Tibial artery (tissue), 4 donors: ENCODE data around the gene HPRT1.
A peak's percentile ranks its signal among the peaks of the same experiment; 100 is the strongest.

Experiments
- DNase-seq, 2 donors: peaks; one replicate each; pipeline ENCODE4 v3.0.0-alpha.2; 2019
- H3K27ac ChIP-seq, 2 donors: fragments of 200-600 bp; sonication (generic) in 1 of 2; 1 replicate in 1 of 2; 2 replicates in 1 of 2; pipeline ENCODE4 v1.5.1; 2018 to 2019; ENCODE audit warnings: mild to moderate bottlenecking in 1 of 2
- H3K27me3 ChIP-seq, 2 donors: fragments of 200-600 bp; sonication (generic) in 1 of 2; one replicate each; pipeline versions ENCODE4 v1.5.1 to v1.6.0; 2016 to 2019
- H3K36me3 ChIP-seq, 3 donors: fragments of 200-600 bp; sonication (generic) in 2 of 3; one replicate each; pipeline ENCODE4 v1.5.1; 2016 to 2019; ENCODE audit warnings: mild to moderate bottlenecking in 2 of 3
- H3K4me1 ChIP-seq, 4 donors: fragments of 200-600 bp; sonication (generic) in 2 of 4; 1 replicate in 3 of 4; 2 replicates in 1 of 4; pipeline ENCODE4 v1.5.1; 2016 to 2019
- H3K4me3 ChIP-seq, 2 donors: fragments of 200-600 bp; sonication (generic) in 1 of 2; 1 replicate in 1 of 2; 2 replicates in 1 of 2; pipeline ENCODE4 v1.5.1; 2018 to 2019; ENCODE audit warnings: mild to moderate bottlenecking in 2 of 2
- H3K9me3 ChIP-seq, 3 donors: fragments of 200-600 bp; sonication (generic) in 1 of 3; one replicate each; pipeline ENCODE4 v1.5.1; 2016 to 2019
- CTCF ChIP-seq, 2 experiments: fragments of 200-600 bp in 1 of 2; fragments of 450-650 bp in 1 of 2; IDR thresholded peaks; one replicate each; pipeline ENCODE4 v1.5.1; 2017 to 2019; ENCODE audit warnings: antibody characterized with exemption in 2 of 2, mild to moderate bottlenecking in 1 of 2, moderate library complexity in 1 of 2
- intact Hi-C: fragments of 100-400 bp; cut with DNase I; formaldehyde crosslinking; loops from one replicate; pipeline ENCODE4 v1.15.0; 2023; ENCODE audit warnings: low total_unique reads

HPRT1 gene, protein sequence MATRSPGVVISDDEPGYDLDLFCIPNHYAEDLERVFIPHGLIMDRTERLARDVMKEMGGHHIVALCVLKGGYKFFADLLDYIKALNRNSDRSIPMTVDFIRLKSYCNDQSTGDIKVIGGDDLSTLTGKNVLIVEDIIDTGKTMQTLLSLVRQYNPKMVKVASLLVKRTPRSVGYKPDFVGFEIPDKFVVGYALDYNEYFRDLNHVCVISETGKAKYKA

GRCh38 chrX:134460005-134460861 lies at the start of gene HPRT1:
HPRT1 (plus strand) TSS chrX:134460165; CDS start chrX:134460312, 147 bp downstream.
- peak; percentile 76 to 89 for DNase-seq
- intact Hi-C loops, result no loop called here
- Histone ChIP-seq H3K4me3 (peak within 1 kb of the TSS; percentile 80 to 82), H3K27ac (peak within 1 kb of the TSS; percentile 74 to 81), H3K36me3 (no peaks in the 10 kb centered on the region), H3K4me1 (peaks cover 0 to 6% (median 0%) of the 10 kb centered on the region in 4 donors), H3K27me3 (no peaks in the 10 kb centered on the region), H3K9me3 (no peaks in the 10 kb centered on the region)
- TF ChIP-seq CTCF (IDR thresholded peaks at IDR 0.05), result no peak

DNA sequence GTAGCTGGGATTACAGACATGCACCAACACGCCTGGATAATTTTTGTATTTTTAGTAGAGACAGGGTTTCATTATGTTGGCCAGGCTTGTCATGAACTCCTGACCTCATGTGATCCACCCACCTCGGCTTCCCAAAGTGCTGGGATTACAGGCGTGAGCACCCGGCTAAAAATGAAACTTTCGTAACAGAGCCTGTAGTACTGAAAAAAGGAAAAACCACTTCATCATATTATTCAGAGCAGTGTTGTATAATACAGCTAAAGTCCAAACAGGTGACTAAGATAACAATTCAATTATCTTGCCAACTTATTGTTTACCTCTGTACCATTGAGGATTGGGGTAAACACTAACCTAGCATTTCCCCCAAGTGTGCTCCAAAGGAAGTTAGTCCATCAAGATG lies 43.9 kb upstream of the HPRT1 start:
- H3K36me3 ChIP-seq, result peaks cover 4 to 25% (median 12%) of the 10 kb centered on the region in 3 donors
- DNase-seq, result no peak
- intact Hi-C loops, result no loop called here
- H3K4me1 ChIP-seq, result no peaks in the 10 kb centered on the region
- no peaks in the 10 kb centered on the region for H3K27me3 ChIP-seq
- no peak overlapping the region for H3K27ac ChIP-seq
- no peak overlapping the region for H3K4me3 ChIP-seq
- H3K9me3 ChIP-seq, result no peaks in the 10 kb centered on the region
- no peak for TF ChIP-seq CTCF (IDR thresholded peaks at IDR 0.05)

DNA sequence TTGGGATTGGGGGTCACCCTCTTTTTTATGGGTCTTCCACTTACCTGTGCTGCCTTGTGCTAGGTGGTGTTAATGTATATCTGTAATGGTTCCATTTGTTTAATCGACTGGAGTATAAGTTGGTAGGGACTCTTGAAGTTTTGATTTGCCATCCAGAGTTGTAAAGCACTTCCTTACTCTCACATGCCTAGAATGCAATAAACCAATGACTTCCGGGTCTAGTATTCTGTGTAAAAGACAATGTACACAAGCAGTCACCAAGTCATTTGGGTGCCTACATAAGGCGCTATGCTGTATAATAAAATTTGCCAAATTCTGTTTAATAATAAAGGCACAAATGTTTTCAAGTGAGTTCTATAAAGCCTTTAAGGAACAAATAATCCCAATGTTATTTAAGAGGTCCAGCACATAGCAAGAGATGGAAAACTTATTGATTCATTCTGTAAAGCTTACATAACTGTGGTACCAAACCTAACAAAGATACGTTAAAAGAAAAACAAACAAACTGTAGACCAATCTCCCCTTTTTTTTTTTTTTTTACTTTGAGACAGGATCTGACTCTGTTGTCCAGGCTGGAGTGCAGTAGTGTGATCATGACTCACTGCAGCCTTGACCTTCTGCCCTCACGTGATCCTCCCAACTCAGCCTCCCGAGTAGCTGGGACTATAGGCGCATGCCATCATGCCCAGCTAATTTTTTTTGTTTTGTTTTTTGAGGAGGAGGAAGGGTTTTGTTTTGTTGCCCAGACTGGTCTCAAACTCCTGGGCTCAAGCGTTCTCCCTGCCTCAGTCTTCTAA lies 41.5 kb upstream of the HPRT1 start:
- Histone ChIP-seq H3K27ac (no peak overlapping the region), H3K9me3 (no peaks in the 10 kb centered on the region), H3K36me3 (peaks cover 4 to 25% (median 12%) of the 10 kb centered on the region in 3 donors), H3K27me3 (no peaks in the 10 kb centered on the region), H3K4me3 (no peak overlapping the region), H3K4me1 (no peaks in the 10 kb centered on the region)
- intact Hi-C loops, result no loop called here
- no peak for TF ChIP-seq CTCF (IDR thresholded peaks at IDR 0.05)
- no peak for DNase-seq

- H3K27ac ChIP-seq, result no peak overlapping the region
- peaks cover 4 to 25% (median 8%) of the 10 kb centered on the region in 3 donors for H3K36me3 ChIP-seq
- H3K27me3 ChIP-seq, result no peaks in the 10 kb centered on the region
- TF ChIP-seq CTCF (IDR thresholded peaks at IDR 0.05), result no peak
- no peaks in the 10 kb centered on the region for H3K9me3 ChIP-seq
- no peak for DNase-seq
- H3K4me3 ChIP-seq, result no peak overlapping the region
- intact Hi-C loops, result no loop called here
- H3K4me1 ChIP-seq, result no peaks in the 10 kb centered on the region
These were observed 40.2 kb upstream of the HPRT1 start for GRCh38 chrX:134419784-134420183.

GRCh38 chrX:134423606-134424005 lies 36.4 kb upstream of the HPRT1 start:
- intact Hi-C loops, result no loop called here
- H3K4me1 ChIP-seq, result no peaks in the 10 kb centered on the region
- H3K4me3 ChIP-seq, result no peak overlapping the region
- DNase-seq, result no peak
- no peaks in the 10 kb centered on the region for H3K27me3 ChIP-seq
- H3K36me3 ChIP-seq, result peaks cover 0 to 4% (median 0%) of the 10 kb centered on the region in 3 donors
- TF ChIP-seq CTCF (IDR thresholded peaks at IDR 0.05), result no peak
- H3K27ac ChIP-seq, result no peak overlapping the region
- H3K9me3 ChIP-seq, result no peaks in the 10 kb centered on the region
